Epithelial cell of esophagus (primary cell): ENCODE data around the gene CCDC142.

ENCODE experiments used
- DNase-seq: peaks from one replicate; pipeline ENCODE4 v3.0.0; 2010; ENCODE audit warnings: low read depth
- H3K4me3 ChIP-seq: 2 replicates; pipeline ENCODE4 v1.5.1; 2011; ENCODE audit warnings: mild to moderate bottlenecking, low read length, control low read depth
- CTCF ChIP-seq: IDR thresholded peaks from 2 replicates; pipeline ENCODE4 v1.5.1; 2011; ENCODE audit warnings: low read depth, mild to moderate bottlenecking, low read length, control low read depth, inconsistent platforms; ENCODE audit not compliant: insufficient read depth; ENCODE audit errors: missing control alignments

The CCDC142 gene

GRCh38 chr2:74424139-74424992 is 58.4 kb downstream of the CCDC142 start:
- H3K4me3 ChIP-seq: no peak overlapping the region
- DNase-seq: peak; percentile 68
- no peak for TF ChIP-seq CTCF
